Caco-2 (cell line): ENCODE data around the gene HNRNPA2B1. TPM values are rescaled to one million over a fixed set of nuclear protein-coding genes. Genes with fewer than 3 reads are reported as not detected.
A peak's percentile ranks its signal among the peaks of the same experiment; 100 is the strongest.
"Not testable (repeated sequence)": the region's sequence is repeated elsewhere in the genome, so short reads cannot be mapped to it uniquely, and the experiment has no call there.

Source experiments
- BruUV-seq: library from RNA; stranded (reverse); fragments of 400-500 nt; replicated peaks from 2 replicates; lab custom pipeline; 2021; lab: Mats Ljungman, UMichigan
- CTCF ChIA-PET: fragments of 300-600 bp; sonication (Branson Sonifier 250); formaldehyde crosslinking; loops from one replicate; lab custom pipeline; 2022; ENCODE audit warnings: antibody characterized with exemption; lab: Charles Lee
- POLR2A ChIA-PET: fragments of 300-600 bp; sonication (Branson Sonifier 250); formaldehyde crosslinking; loops from one replicate; lab custom pipeline; 2022; ENCODE audit warnings: antibody characterized with exemption; lab: Charles Lee
- DNase-seq, 2 experiments: peaks; one replicate each; pipeline versions ENCODE4 v3.0.0 to v3.0.0-alpha.2; 2020 to 2022
- H3K27me3 ChIP-seq: replicated peaks from 2 replicates; pipeline ENCODE4 v1.6.0; 2011; ENCODE audit warnings: low read length; ENCODE audit not compliant: control insufficient read depth, insufficient read depth
- H3K36me3 ChIP-seq: 2 replicates; pipeline ENCODE4 v1.5.1; 2011; ENCODE audit warnings: low read length; ENCODE audit not compliant: control insufficient read depth, insufficient read depth
- H3K4me1 ChIP-seq: fragments of 250-450 bp; sonication (Bioruptor Pico); 2 replicates; pipeline ENCODE4 v1.5.1; 2020; ENCODE audit warnings: mild to moderate bottlenecking
- H3K4me3 ChIP-seq: 2 replicates; pipeline ENCODE4 v1.5.1; 2011; ENCODE audit warnings: low read depth, mild to moderate bottlenecking, control low read depth, low read length
- H3K9me3 ChIP-seq: fragments of 250-450 bp; sonication (Bioruptor Pico); 2 replicates; pipeline ENCODE4 v1.5.1; 2020; ENCODE audit warnings: mild to moderate bottlenecking, moderate library complexity
- H3K27ac Mint-ChIP-seq: one replicate; pipeline ENCODE4 v1.8.0; 2022; ENCODE audit warnings: mixed read lengths; ENCODE audit not compliant: unreplicated experiment
- H3K27me3 Mint-ChIP-seq: one replicate; pipeline ENCODE4 v1.8.0; 2022; ENCODE audit warnings: mixed read lengths; ENCODE audit not compliant: insufficient read depth, unreplicated experiment
- H3K36me3 Mint-ChIP-seq: one replicate; pipeline ENCODE4 v1.8.0; 2022; ENCODE audit warnings: mild to moderate bottlenecking, mixed read lengths; ENCODE audit not compliant: insufficient read depth, unreplicated experiment
- H3K4me1 Mint-ChIP-seq: one replicate; pipeline ENCODE4 v1.8.0; 2022; ENCODE audit warnings: low read depth, mixed read lengths; ENCODE audit not compliant: unreplicated experiment
- H3K4me3 Mint-ChIP-seq: one replicate; pipeline ENCODE4 v1.8.0; 2022; ENCODE audit warnings: mild to moderate bottlenecking, moderate library complexity, mixed read lengths; ENCODE audit not compliant: unreplicated experiment
- H3K9me3 Mint-ChIP-seq: one replicate; pipeline ENCODE4 v1.8.0; 2022; ENCODE audit warnings: mixed read lengths; ENCODE audit not compliant: unreplicated experiment
- intact Hi-C: fragments of 100-400 bp; cut with micrococcal nuclease; formaldehyde crosslinking; loops from one replicate; pipeline ENCODE4 v1.10.0; 2022; ENCODE audit not compliant: unreplicated experiment
- total RNA-seq: library from RNA; stranded (reverse); gene quantifications from 2 replicates; pipeline ENCODE4 v1.2.3, GENCODE V29; 2022
- TF ChIP-seq, protein P1 (sequence below), 2 experiments: fragments of 200-600 bp in 1 of 2; IDR thresholded peaks; 1 replicate in 1 of 2; 2 replicates in 1 of 2; pipeline versions ENCODE4 v1.5.1 to v1.8.0; 2011 to 2022; ENCODE audit warnings: antibody characterized with exemption in 1 of 2, control low read depth in 1 of 2, inconsistent platforms in 1 of 2, low read depth in 1 of 2, low read length in 1 of 2, mild to moderate bottlenecking in 1 of 2, moderate library complexity in 1 of 2; ENCODE audit not compliant: insufficient read depth in 1 of 2, severe bottlenecking in 1 of 2, unreplicated experiment in 1 of 2

HNRNPA2B1 gene
- total RNA-seq, 1 experiment from 2014 or later: 799 TPM

GRCh38 chr7:26151650-26151952, 48.9 kb downstream of the HNRNPA2B1 start:
- no peaks in the 10 kb centered on the region for H3K27me3 Mint-ChIP-seq
- POLR2A ChIA-PET: interaction anchor here (0.6 to 1.5 kb wide), 4 partner anchors 32 to 49 kb away, joined by 4 to 13 read pairs (median 6); partner anchors contain the start of gene HNRNPA2B1

GRCh38 chr7:26151096-26151495, 49.5 kb downstream of the HNRNPA2B1 start:
- Mint-ChIP-seq H3K9me3 (no peaks in the 10 kb centered on the region), H3K27me3 (no peaks in the 10 kb centered on the region), H3K36me3 (peaks cover 16% of the 10 kb centered on the region), H3K27ac (peak overlapping the region; percentile 92), H3K4me1 (peaks cover 25% of the 10 kb centered on the region), H3K4me3 (peak overlapping the region; percentile 91)
- TF ChIP-seq, protein P1, sequence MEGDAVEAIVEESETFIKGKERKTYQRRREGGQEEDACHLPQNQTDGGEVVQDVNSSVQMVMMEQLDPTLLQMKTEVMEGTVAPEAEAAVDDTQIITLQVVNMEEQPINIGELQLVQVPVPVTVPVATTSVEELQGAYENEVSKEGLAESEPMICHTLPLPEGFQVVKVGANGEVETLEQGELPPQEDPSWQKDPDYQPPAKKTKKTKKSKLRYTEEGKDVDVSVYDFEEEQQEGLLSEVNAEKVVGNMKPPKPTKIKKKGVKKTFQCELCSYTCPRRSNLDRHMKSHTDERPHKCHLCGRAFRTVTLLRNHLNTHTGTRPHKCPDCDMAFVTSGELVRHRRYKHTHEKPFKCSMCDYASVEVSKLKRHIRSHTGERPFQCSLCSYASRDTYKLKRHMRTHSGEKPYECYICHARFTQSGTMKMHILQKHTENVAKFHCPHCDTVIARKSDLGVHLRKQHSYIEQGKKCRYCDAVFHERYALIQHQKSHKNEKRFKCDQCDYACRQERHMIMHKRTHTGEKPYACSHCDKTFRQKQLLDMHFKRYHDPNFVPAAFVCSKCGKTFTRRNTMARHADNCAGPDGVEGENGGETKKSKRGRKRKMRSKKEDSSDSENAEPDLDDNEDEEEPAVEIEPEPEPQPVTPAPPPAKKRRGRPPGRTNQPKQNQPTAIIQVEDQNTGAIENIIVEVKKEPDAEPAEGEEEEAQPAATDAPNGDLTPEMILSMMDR (IDR thresholded peaks at IDR 0.05; ENCODE audit: insufficient read depth in 1 of 2, low read depth in 1 of 2, low read length in 1 of 2, severe bottlenecking in 1 of 2, unreplicated experiment in 1 of 2): no peak
- H3K4me1 ChIP-seq: peaks cover 32% of the 10 kb centered on the region
- ChIA-PET CTCF (interaction anchor here (1.1 to 1.3 kb wide), 3 partner anchors 47 to 214 kb away, joined by 3 to 7 read pairs (median 6); partner anchors contain the start of gene CBX3), POLR2A (no interaction called here)
- no peaks in the 10 kb centered on the region for H3K27me3 ChIP-seq
- no peak for DNase-seq
- H3K36me3 ChIP-seq: no peaks in the 10 kb centered on the region; the same call in 1 of the 2 replicates
- H3K9me3 ChIP-seq: 0 out of 2 replicates have a peak, but pooled peaks cover 2% of the 10 kb centered on the region
- no peak overlapping the region for H3K4me3 ChIP-seq
- intact Hi-C loops: loop anchor here (5.0 to 10.0 kb wide), 2 partner anchors 59 to 146 kb away; no protein-coding TSS in a partner anchor
- BruUV-seq: no TSS peak

More at GRCh38 chr7:26151650-26151952, 48.9 kb downstream of the HNRNPA2B1 start:
- peak overlapping the region; percentile 91 for H3K4me3 Mint-ChIP-seq
- TSS peak; percentile 19 for BruUV-seq
- TF ChIP-seq, protein P1 (IDR thresholded peaks at IDR 0.05; ENCODE audit: insufficient read depth in 1 of 2, low read depth in 1 of 2, low read length in 1 of 2, severe bottlenecking in 1 of 2, unreplicated experiment in 1 of 2): no peak
- 0 out of 2 replicates have a peak, but pooled peaks cover 2% of the 10 kb centered on the region for H3K9me3 ChIP-seq
- H3K4me3 ChIP-seq: peak overlapping the region; percentile 77
- H3K27me3 ChIP-seq: no peaks in the 10 kb centered on the region
- H3K9me3 Mint-ChIP-seq: no peaks in the 10 kb centered on the region
- no peaks in the 10 kb centered on the region; the same call in 1 of the 2 replicates for H3K36me3 ChIP-seq
- peaks cover 16% of the 10 kb centered on the region for H3K36me3 Mint-ChIP-seq
- peaks cover 26% of the 10 kb centered on the region for H3K4me1 Mint-ChIP-seq
- peaks cover 37% of the 10 kb centered on the region for H3K4me1 ChIP-seq
- DNase-seq: no peak
- intact Hi-C loops: loop anchor here (5.0 to 10.0 kb wide), 2 partner anchors 59 to 147 kb away; no protein-coding TSS in a partner anchor
- CTCF ChIA-PET: interaction anchor here (0.7 to 1.5 kb wide), 10 partner anchors 46 to 930 kb away, joined by 3 to 7 read pairs (median 4); partner anchors contain the start of gene CBX3
- H3K27ac Mint-ChIP-seq: peak overlapping the region; percentile 92

DNA sequence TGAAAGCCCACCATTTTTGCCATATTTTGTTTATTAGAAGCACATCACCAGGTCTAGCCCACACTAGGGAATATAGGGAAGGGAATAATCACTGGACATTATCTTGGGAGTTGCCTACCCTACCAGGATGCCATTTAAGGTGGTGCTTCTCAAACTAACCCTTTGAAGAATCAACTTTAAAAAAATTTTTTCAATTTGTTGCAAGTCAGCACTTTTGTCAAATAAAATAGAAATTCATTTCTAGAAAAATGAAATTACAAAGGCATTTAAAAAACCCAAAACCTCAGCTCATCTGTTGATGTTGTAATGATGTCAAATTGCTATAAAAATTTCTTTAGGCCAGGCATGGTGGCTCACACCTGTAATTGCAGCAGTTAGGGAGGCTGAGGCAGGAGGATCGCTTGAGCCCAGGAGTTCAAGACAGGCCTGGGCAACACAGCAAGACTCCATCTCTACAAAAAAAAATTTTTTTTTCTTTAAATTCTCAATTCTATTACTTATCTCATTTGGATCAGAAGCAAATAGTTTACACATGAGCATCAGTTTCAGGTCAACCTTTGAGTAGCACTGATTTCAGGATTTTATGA, 51.1 kb downstream of the HNRNPA2B1 start:
- ChIA-PET POLR2A (interaction anchor here (0.7 kb wide), 1 partner anchor 42 kb away, joined by 6 read pairs; no protein-coding TSS in a partner anchor), CTCF (no interaction called here)
- no peaks in the 10 kb centered on the region; the same call in 1 of the 2 replicates for H3K36me3 ChIP-seq
- TF ChIP-seq, protein P1 (IDR thresholded peaks at IDR 0.05; ENCODE audit: insufficient read depth in 1 of 2, low read depth in 1 of 2, low read length in 1 of 2, severe bottlenecking in 1 of 2, unreplicated experiment in 1 of 2): no peak
- no peak overlapping the region for H3K27ac Mint-ChIP-seq
- no peak for DNase-seq
- BruUV-seq: no TSS peak
- peaks cover 16% of the 10 kb centered on the region for H3K36me3 Mint-ChIP-seq
- intact Hi-C loops: no loop called here
- H3K4me3 Mint-ChIP-seq: no peak overlapping the region
- no peaks in the 10 kb centered on the region for H3K27me3 ChIP-seq
- peaks cover 13% of the 10 kb centered on the region for H3K4me1 Mint-ChIP-seq
- H3K4me3 ChIP-seq: no peak overlapping the region
- H3K4me1 ChIP-seq: peaks cover 16% of the 10 kb centered on the region
- no peaks in the 10 kb centered on the region for H3K9me3 Mint-ChIP-seq
- H3K9me3 ChIP-seq: 0 out of 2 replicates have a peak, but pooled peaks cover 2% of the 10 kb centered on the region
- no peaks in the 10 kb centered on the region for H3K27me3 Mint-ChIP-seq

GRCh38 chr7:26148307-26148700, 52.2 kb downstream of the HNRNPA2B1 start:
- CTCF ChIA-PET, H3K9me3 Mint-ChIP-seq: not testable (repeated sequence)

More at GRCh38 chr7:26148307-26148700, 52.2 kb downstream of the HNRNPA2B1 start:
- H3K4me1 ChIP-seq, H3K36me3 ChIP-seq, H3K27me3 Mint-ChIP-seq, POLR2A ChIA-PET, DNase-seq, H3K27ac Mint-ChIP-seq, BruUV-seq, H3K4me3 ChIP-seq, H3K36me3 Mint-ChIP-seq, H3K4me3 Mint-ChIP-seq, intact Hi-C loops, H3K9me3 ChIP-seq, H3K27me3 ChIP-seq: not testable (repeated sequence)
- peaks cover 20% of the 10 kb centered on the region for H3K4me1 Mint-ChIP-seq
